Erythroblast (primary cell): ENCODE data around the gene NFIL3.

ENCODE experiments used
- GATA1 ChIP-seq: IDR thresholded peaks from 2 replicates; pipeline ENCODE4 v1.6.1; 2011; ENCODE audit warnings: low read depth, mild to moderate bottlenecking, control low read depth, low read length, moderate library complexity
- POLR2A ChIP-seq: IDR thresholded peaks from 2 replicates; pipeline ENCODE4 v1.6.1; 2011; ENCODE audit warnings: mild to moderate bottlenecking, low read length

GRCh38 chr9:91418215-91418610 lies 5.4 kb downstream of the NFIL3 start:
- no peak for TF ChIP-seq POLR2A
- TF ChIP-seq GATA1 = no peak
